Right renal cortex interstitium (tissue), 3 donors: ENCODE results near the gene LAMA4. TPM values are rescaled to one million over a fixed set of nuclear protein-coding genes. Genes with fewer than 3 reads are reported as not detected.
A peak's percentile ranks its signal among the peaks of the same experiment; 100 is the strongest.

Source experiments
- DNase-seq, 3 donors: peaks; one replicate each; pipeline ENCODE4 v3.0.0-alpha.2; 2013; ENCODE audit warnings: low read depth in 3 of 3, low spot score in 2 of 3
- polyA plus RNA-seq, 3 donors: library from polyadenylated mRNA; unstranded; fragments of 120-200 nt; gene quantifications; one replicate each; pipeline ENCODE4 v1.2.1, GENCODE V29; 2013; ENCODE audit not compliant: insufficient read length in 3 of 3

LAMA4 gene
- polyA plus RNA-seq, 3 donors, result 78.7 to 97.0 (median 83.5) TPM

GRCh38 chr6:112153926-112154607 is 100.3 kb downstream of the LAMA4 start:
- DNase-seq, result no peak

- no peak for DNase-seq
Measured at GRCh38 chr6:112150363-112150762, 104.0 kb downstream of the LAMA4 start.

GRCh38 chr6:112149719-112150263 is 104.6 kb downstream of the LAMA4 start:
- peak; percentile 16 to 63 (median 29) for DNase-seq

- DNase-seq, result no peak
Measured at GRCh38 chr6:112149236-112149635, 105.1 kb downstream of the LAMA4 start.

GRCh38 chr6:112148103-112148502 is 106.3 kb downstream of the LAMA4 start:
- DNase-seq, result no peak

- DNase-seq, result no peak
Measured at GRCh38 chr6:112145080-112145573, 109.2 kb downstream of the LAMA4 start.

GRCh38 chr6:112144145-112144926 is 110.0 kb downstream of the LAMA4 start:
- DNase-seq, result no peak

GRCh38 chr6:112141707-112142106 is 112.7 kb downstream of the LAMA4 start:
- no peak for DNase-seq

GRCh38 chr6:112139052-112139451 is 115.3 kb downstream of the LAMA4 start:
- no peak for DNase-seq

- DNase-seq, result no peak
Measured at GRCh38 chr6:112130878-112131277, 123.5 kb downstream of the LAMA4 start.

GRCh38 chr6:112128208-112128607 is 126.2 kb downstream of the LAMA4 start:
- DNase-seq, result no peak

- no peak for DNase-seq
Measured at GRCh38 chr6:112123982-112124381, 130.4 kb downstream of the LAMA4 start.

GRCh38 chr6:112122756-112123155 is 131.6 kb downstream of the LAMA4 start:
- no peak for DNase-seq

GRCh38 chr6:112118034-112118433 is 136.3 kb downstream of the LAMA4 start:
- no peak for DNase-seq

GRCh38 chr6:112117554-112117953 is 136.8 kb downstream of the LAMA4 start:
- DNase-seq, result no peak

- no peak for DNase-seq
Measured at GRCh38 chr6:112116221-112116620, 138.1 kb downstream of the LAMA4 start.

- no peak for DNase-seq
Measured at GRCh38 chr6:112114577-112115223, 139.7 kb downstream of the LAMA4 start.

- no peak for DNase-seq
Measured at GRCh38 chr6:112113918-112114317, 140.4 kb downstream of the LAMA4 start.

GRCh38 chr6:112113431-112113830 is 140.9 kb downstream of the LAMA4 start:
- DNase-seq, result no peak

GRCh38 chr6:112109262-112109661 is 145.1 kb downstream of the LAMA4 start:
- peak in 2 of 3 donors; percentile 25 to 41 for DNase-seq

GRCh38 chr6:112106562-112106961 is 147.8 kb downstream of the LAMA4 start:
- DNase-seq, result no peak
